ENCODE data around the gene LEFTY2. TPM values are rescaled to one million over a fixed set of nuclear protein-coding genes. Genes with fewer than 3 reads are reported as not detected.
A peak's percentile ranks its signal among the peaks of the same experiment; 100 is the strongest.

The LEFTY2 gene
- total RNA-seq, 1 donor from 2014 or later: 2.7 TPM

DNA sequence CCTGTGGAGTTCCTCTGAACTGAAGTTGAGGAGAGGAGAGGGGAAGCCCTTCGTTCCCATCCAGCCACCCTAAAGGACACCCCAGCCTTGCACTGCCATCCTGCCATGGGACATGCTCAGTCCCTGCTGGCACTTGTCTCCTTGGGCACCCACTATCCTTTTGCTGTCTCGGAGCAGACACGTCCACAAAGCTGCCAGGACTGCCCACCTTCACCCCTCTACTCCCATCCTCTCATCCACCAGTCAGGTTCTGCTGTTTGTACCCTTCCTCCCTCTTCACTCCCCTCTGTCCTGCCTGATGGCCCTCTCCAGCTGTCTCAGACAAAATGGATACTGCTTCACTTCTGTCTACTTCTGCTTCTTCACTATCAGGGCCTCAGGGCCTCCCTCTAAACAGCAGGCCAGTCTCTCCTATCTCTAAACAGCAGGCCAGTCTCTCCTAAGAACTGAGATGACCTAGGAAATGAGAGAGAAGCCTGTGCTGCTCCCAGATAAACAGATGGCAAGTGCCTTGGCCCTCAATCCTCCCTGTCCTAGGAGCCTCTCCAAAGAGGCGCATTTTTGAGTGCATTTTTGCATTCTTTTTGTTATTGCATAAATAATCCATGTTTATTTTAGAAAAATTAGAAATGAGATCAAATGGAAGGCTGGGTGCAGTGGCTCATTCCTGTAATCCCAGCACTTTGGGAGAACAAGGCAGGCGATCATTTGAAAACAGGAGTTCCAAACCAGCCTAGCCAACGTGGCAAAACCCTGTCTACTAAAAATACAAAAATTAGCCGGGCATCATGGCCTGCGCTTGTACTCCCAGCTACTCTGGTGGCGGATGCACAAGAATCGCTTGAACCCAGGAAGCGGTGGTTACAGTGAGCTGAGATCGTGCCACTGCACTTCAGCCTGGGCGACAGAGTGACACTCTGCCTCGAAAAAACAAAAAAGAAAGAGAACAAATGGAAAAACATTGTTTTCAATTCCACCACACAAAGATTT, 12.5 kb downstream of the LEFTY2 start:
- TF ChIP-seq POLR2A (IDR thresholded peaks at IDR 0.05): no peak
- DNase-seq (ENCODE audit: extremely low spot score in 2 of 2): no peak
- Histone ChIP-seq H3K36me3 (no peaks in the 10 kb centered on the region), H3K4me3 (no peak overlapping the region), H3K27me3 (no peaks in the 10 kb centered on the region), H3K4me1 (peaks cover 8% of the 10 kb centered on the region), H3K9me3 (no peaks in the 10 kb centered on the region), H3K27ac (no peak overlapping the region)
- intact Hi-C loops (cut with DNase I): no loop called here

DNA sequence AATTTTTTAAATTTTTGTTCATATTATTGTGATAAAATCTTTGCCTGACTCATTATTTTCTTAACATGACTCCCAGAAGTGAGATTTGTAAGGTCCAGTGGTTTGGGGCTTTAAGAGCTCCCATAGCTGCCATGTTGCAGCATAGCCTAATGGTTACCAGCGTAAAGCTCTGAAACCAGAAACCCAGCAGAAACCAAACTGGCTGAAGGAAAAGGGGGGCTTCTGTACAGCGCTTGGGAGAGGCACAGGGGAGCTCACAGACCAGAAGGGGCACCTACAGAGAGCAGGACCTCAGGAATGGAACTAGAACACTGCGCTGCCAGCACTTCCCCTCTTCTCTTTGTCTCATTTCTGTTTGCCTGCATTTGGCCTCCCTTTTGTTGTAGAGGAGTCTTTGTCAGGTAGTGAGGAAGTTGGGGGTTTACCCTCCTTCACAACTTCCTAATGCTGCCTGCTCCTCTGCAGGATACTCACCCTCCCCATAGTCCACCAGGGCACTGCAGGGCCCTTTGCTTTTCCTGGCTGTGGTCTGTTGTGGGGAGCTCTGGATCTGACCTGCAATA, 14.4 kb downstream of the LEFTY2 start:
- H3K4me3 ChIP-seq: no peak overlapping the region
- no peak for TF ChIP-seq POLR2AphosphoS5 (IDR thresholded peaks at IDR 0.05; ENCODE audit: insufficient read depth in 1 of 2, low read depth in 1 of 2)
- TF ChIP-seq POLR2A (IDR thresholded peaks at IDR 0.05): no peak
- TF ChIP-seq, protein P1, sequence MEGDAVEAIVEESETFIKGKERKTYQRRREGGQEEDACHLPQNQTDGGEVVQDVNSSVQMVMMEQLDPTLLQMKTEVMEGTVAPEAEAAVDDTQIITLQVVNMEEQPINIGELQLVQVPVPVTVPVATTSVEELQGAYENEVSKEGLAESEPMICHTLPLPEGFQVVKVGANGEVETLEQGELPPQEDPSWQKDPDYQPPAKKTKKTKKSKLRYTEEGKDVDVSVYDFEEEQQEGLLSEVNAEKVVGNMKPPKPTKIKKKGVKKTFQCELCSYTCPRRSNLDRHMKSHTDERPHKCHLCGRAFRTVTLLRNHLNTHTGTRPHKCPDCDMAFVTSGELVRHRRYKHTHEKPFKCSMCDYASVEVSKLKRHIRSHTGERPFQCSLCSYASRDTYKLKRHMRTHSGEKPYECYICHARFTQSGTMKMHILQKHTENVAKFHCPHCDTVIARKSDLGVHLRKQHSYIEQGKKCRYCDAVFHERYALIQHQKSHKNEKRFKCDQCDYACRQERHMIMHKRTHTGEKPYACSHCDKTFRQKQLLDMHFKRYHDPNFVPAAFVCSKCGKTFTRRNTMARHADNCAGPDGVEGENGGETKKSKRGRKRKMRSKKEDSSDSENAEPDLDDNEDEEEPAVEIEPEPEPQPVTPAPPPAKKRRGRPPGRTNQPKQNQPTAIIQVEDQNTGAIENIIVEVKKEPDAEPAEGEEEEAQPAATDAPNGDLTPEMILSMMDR (IDR thresholded peaks at IDR 0.05): no peak
- intact Hi-C loops (cut with DNase I): no loop called here
- peaks cover 0 to 6% of the 10 kb centered on the region in 2 donors for H3K36me3 ChIP-seq
- H3K4me1 ChIP-seq: peaks cover 27% of the 10 kb centered on the region
- no peaks in the 10 kb centered on the region for H3K27me3 ChIP-seq
- H3K9me3 ChIP-seq: no peaks in the 10 kb centered on the region
- no peak overlapping the region for H3K27ac ChIP-seq
- no peak for DNase-seq (ENCODE audit: extremely low spot score in 2 of 2)

DNA sequence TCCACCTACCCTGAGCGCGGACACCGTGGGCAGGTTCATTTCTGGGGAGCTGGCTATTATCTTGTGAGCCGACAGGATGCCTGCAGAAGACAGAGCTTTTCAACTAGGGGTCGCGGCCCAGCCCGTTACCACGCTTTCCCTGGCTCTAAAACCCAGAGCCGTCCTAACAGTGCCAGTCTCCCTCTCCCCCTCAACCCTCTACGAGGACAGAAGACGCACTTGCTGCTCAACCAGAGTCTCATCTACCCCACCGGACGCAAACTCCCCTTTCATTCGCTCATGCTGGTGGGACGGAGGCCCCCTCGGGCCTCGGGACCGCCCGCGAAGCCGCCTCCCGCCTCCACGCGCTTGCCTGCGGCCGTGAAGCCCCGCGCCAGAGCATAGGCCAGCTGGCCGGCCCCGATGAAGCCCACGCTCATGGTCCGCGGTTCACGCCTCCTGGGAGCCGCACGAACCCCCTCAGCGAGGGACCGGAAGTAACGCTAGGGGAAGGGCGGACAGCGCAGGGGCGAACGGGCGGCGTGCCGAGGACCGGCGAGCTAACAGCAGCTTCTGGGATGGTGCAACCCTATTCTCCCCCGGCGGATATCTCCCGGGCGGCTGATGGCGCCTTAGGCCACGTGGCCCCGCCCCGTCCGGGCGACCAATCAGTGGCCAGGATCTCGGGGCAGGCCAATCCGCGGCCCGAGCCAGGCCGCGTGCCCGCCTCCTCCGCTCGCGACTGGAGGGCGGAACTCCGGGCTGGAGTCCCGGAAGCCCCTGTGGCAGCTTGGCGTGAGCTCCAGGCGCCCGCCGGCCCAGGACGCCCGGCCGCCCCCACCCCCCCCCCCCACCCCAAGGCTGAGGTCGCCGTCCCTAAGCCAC, 17.1 kb downstream of the LEFTY2 start, which contains the start of gene PYCR2:
TSS of gene PYCR2 (minus strand) at position 559 of the 864 bp plus-strand sequence. CDS start at position 419, 140 bp downstream.
- peak within 1 kb of the TSS; percentile 84 to 99 for H3K4me3 ChIP-seq
- H3K36me3 ChIP-seq: peaks cover 0 to 6% of the 10 kb centered on the region in 2 donors
- intact Hi-C loops (cut with DNase I): no loop called here
- H3K27me3 ChIP-seq: no peaks in the 10 kb centered on the region
- peak in 1 of 2 donors; percentile 97 for DNase-seq (ENCODE audit: extremely low spot score in 2 of 2)
- H3K4me1 ChIP-seq: peaks cover 51% of the 10 kb centered on the region
- H3K27ac ChIP-seq: peak within 1 kb of the TSS; percentile 93
- H3K9me3 ChIP-seq: no peaks in the 10 kb centered on the region
- TF ChIP-seq POLR2A (IDR thresholded peaks at IDR 0.05): peak; percentile 77 to 95
- peak; percentile 72 to 95 for TF ChIP-seq POLR2AphosphoS5 (IDR thresholded peaks at IDR 0.05; ENCODE audit: insufficient read depth in 1 of 2, low read depth in 1 of 2)
- TF ChIP-seq, protein P1 (IDR thresholded peaks at IDR 0.05): no peak

DNA sequence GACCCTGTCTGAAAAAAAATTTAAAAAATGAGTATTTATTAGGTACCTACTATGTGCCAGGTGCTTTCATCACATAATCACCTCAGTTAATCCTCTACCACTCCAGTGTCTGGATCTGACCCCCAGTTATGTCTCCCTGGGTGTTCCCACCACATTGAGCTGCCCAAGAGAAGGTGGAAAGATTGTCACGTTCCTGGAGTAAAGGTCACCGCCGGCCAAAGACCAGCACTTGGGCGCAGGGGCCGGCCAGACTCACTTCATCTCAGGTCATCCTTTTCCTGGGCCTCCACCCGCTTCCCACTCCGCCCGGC, 17.7 kb downstream of the LEFTY2 start:
- Histone ChIP-seq H3K4me3 (peak overlapping the region; percentile 84 to 99), H3K36me3 (peaks cover 0 to 6% of the 10 kb centered on the region in 2 donors), H3K9me3 (no peaks in the 10 kb centered on the region), H3K4me1 (peaks cover 51% of the 10 kb centered on the region), H3K27ac (peak overlapping the region; percentile 93), H3K27me3 (no peaks in the 10 kb centered on the region)
- no peak for TF ChIP-seq POLR2AphosphoS5 (IDR thresholded peaks at IDR 0.05; ENCODE audit: insufficient read depth in 1 of 2, low read depth in 1 of 2)
- TF ChIP-seq POLR2A (IDR thresholded peaks at IDR 0.05): no peak
- TF ChIP-seq, protein P1 (IDR thresholded peaks at IDR 0.05): no peak
- intact Hi-C loops (cut with DNase I): no loop called here
- no peak for DNase-seq (ENCODE audit: extremely low spot score in 2 of 2)
